ENCODE data around the gene PLTP. TPM values are rescaled to one million over a fixed set of nuclear protein-coding genes. Genes with fewer than 3 reads are reported as not detected.

PLTP gene
- total RNA-seq, 1 experiment from 2014 or later = 4.7 TPM

DNA sequence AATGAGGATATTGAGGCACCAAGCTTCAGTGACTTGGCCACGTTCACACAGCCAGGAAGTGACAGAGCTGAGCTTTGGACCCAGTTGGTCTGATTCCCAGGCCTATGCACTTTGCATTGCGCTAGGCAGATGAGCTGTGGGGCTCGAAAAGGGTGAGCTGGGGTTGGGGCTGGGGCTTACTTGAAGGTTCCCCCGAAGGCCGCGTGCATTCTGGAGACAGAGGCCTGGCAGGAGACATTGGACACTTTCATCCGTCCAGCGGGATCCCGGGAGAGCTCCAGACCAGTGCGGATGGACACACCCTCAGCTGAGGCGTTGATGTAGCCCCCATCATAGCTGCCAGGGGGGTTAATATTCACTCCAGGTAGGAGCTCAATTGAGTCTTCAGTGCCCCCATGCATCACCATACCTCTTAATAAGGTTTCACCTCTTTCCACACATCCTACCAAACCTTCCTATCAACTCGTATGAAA is 2.6 kb downstream of the PLTP start:
- Histone ChIP-seq H3K9ac (ENCODE audit: low read length) (no peak overlapping the region), H3K9me3 (ENCODE audit: control insufficient read depth in 1 of 2, insufficient read depth in 1 of 2, low read depth in 1 of 2, low read length in 2 of 2) (no peaks in the 10 kb centered on the region), H3K4me1 (ENCODE audit: control insufficient read depth in 1 of 2, insufficient read depth in 2 of 2, low read length in 2 of 2) (peaks cover 5 to 33% of the 10 kb centered on the region in 2 experiments), H3K4me3 (replicated peaks in 1 of 2; ENCODE audit: low read depth in 1 of 2, low read length in 2 of 2) (no peak overlapping the region), H3K36me3 (ENCODE audit: control insufficient read depth in 1 of 2, insufficient read depth in 2 of 2, low read length in 2 of 2) (no peaks in the 10 kb centered on the region), H3K79me2 (ENCODE audit: insufficient read depth, low read length) (no peaks in the 10 kb centered on the region), H4K20me1 (ENCODE audit: insufficient read depth) (no peaks in the 10 kb centered on the region), H3K27me3 (ENCODE audit: insufficient read depth, low read length) (no peaks in the 10 kb centered on the region), H3K9me2 (ENCODE audit: insufficient read depth) (no peaks in the 10 kb centered on the region), H3K4me2 (ENCODE audit: low read length) (no peak overlapping the region), H3K27ac (ENCODE audit: low read depth, low read length) (no peak overlapping the region), H2AFZ (ENCODE audit: low read depth, low read length, poor library complexity, severe bottlenecking) (no peak overlapping the region)
- RAD21 ChIA-PET (ENCODE audit: low non-redundant PET in 1 of 2, low total read pairs in 2 of 2, uncharacterized antibody in 2 of 2, unreplicated experiment in 2 of 2) = no interaction called here
- CTCF ChIA-PET = interaction anchor here (0.5 kb wide), 1 partner anchor 10 kb away, joined by 3 read pairs; no protein-coding TSS in a partner anchor
- no peak for ATAC-seq
- TF ChIP-seq ZNF274 (IDR thresholded peaks at IDR 0.05; ENCODE audit: low read depth, low read length) = no peak
- no peak for TF ChIP-seq EGR1 (IDR thresholded peaks at IDR 0.05; ENCODE audit: low read depth)
- POLR2A ChIA-PET = interaction anchor here (0.6 to 1.6 kb wide), 2 partner anchors 20 to 26 kb away, joined by 3 read pairs; no protein-coding TSS in a partner anchor
- no TSS peak for BruUV-seq (replicated peaks)
- intact Hi-C loops (cut with micrococcal nuclease) = no loop called here
- DNase-seq (ENCODE audit: low read depth, low spot score) = no peak

DNA sequence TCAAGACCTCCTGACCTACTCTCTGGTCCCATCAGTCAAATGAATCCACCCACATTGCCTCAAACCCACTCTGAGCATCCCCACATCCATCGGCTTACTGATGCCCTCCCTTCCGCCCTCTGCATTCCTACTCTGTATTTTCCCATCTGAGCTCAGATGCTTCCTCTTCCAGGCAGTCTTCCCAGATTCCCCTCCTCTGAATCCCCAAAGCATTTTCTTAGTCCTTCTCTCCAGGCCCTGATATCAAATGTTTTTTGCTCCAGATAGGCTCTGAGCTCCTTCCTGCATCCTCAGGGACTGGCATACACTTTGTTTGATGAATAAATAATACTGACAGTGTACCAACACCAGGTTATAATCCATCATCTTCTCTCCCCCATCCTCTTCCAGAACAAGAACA is 3.9 kb downstream of the PLTP start:
- Histone ChIP-seq H4K20me1 (ENCODE audit: insufficient read depth) (no peaks in the 10 kb centered on the region), H2AFZ (ENCODE audit: low read depth, low read length, poor library complexity, severe bottlenecking) (no peak overlapping the region), H3K4me1 (ENCODE audit: control insufficient read depth in 1 of 2, insufficient read depth in 2 of 2, low read length in 2 of 2) (peaks cover 5 to 33% of the 10 kb centered on the region in 2 experiments), H3K9me3 (ENCODE audit: control insufficient read depth in 1 of 2, insufficient read depth in 1 of 2, low read depth in 1 of 2, low read length in 2 of 2) (no peaks in the 10 kb centered on the region), H3K9me2 (ENCODE audit: insufficient read depth) (no peaks in the 10 kb centered on the region), H3K9ac (ENCODE audit: low read length) (no peak overlapping the region), H3K79me2 (ENCODE audit: insufficient read depth, low read length) (no peaks in the 10 kb centered on the region), H3K36me3 (ENCODE audit: control insufficient read depth in 1 of 2, insufficient read depth in 2 of 2, low read length in 2 of 2) (no peaks in the 10 kb centered on the region), H3K4me2 (ENCODE audit: low read length) (no peak overlapping the region), H3K27me3 (ENCODE audit: insufficient read depth, low read length) (no peaks in the 10 kb centered on the region), H3K4me3 (replicated peaks in 1 of 2; ENCODE audit: low read depth in 1 of 2, low read length in 2 of 2) (no peak overlapping the region), H3K27ac (ENCODE audit: low read depth, low read length) (no peak overlapping the region)
- ChIA-PET POLR2A (no interaction called here), CTCF (no interaction called here), RAD21 (ENCODE audit: low non-redundant PET in 1 of 2, low total read pairs in 2 of 2, uncharacterized antibody in 2 of 2, unreplicated experiment in 2 of 2) (no interaction called here)
- intact Hi-C loops (cut with micrococcal nuclease) = no loop called here
- TF ChIP-seq YY1 (IDR thresholded peaks at IDR 0.05; ENCODE audit: extremely low read depth, insufficient replicate concordance, low read depth, low read length) = no peak
- TF ChIP-seq, protein P1, sequence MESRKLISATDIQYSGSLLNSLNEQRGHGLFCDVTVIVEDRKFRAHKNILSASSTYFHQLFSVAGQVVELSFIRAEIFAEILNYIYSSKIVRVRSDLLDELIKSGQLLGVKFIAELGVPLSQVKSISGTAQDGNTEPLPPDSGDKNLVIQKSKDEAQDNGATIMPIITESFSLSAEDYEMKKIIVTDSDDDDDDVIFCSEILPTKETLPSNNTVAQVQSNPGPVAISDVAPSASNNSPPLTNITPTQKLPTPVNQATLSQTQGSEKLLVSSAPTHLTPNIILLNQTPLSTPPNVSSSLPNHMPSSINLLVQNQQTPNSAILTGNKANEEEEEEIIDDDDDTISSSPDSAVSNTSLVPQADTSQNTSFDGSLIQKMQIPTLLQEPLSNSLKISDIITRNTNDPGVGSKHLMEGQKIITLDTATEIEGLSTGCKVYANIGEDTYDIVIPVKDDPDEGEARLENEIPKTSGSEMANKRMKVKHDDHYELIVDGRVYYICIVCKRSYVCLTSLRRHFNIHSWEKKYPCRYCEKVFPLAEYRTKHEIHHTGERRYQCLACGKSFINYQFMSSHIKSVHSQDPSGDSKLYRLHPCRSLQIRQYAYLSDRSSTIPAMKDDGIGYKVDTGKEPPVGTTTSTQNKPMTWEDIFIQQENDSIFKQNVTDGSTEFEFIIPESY (IDR thresholded peaks at IDR 0.05; ENCODE audit: extremely low read depth, insufficient replicate concordance, low read length) = no peak
- no peak for TF ChIP-seq ELF1 (IDR thresholded peaks at IDR 0.05; ENCODE audit: borderline replicate concordance, low read depth)
- TF ChIP-seq CBX3 (IDR thresholded peaks at IDR 0.05; ENCODE audit: low read depth) = no peak
- no peak for TF ChIP-seq ZFX (IDR thresholded peaks at IDR 0.05)
- no peak for TF ChIP-seq EZH2 (IDR thresholded peaks at IDR 0.05)
- no peak for ATAC-seq
- DNase-seq (ENCODE audit: low read depth, low spot score) = no peak
- no TSS peak for BruUV-seq (replicated peaks)

Measured in HCT116 (cell line).